Measurements from ENCODE around the gene KLRG1.

- TF ChIP-seq EZH2phosphoT487 (IDR thresholded peaks at IDR 0.05; ENCODE audit: low read depth, severe bottlenecking, unreplicated experiment) (no peak), CTCF (IDR thresholded peaks at IDR 0.05; ENCODE audit: poor library complexity) (no peak)
These were observed 39.2 kb upstream of the KLRG1 start for GRCh38 chr12:8950221-8950527.

Data from hepatocyte (in vitro differentiated cells).